HG03175 (cell line): ENCODE results near the gene TNFSF4.
"Not testable (repeated sequence)": the region's sequence is repeated elsewhere in the genome, so short reads cannot be mapped to it uniquely, and the experiment has no call there.

ENCODE experiments used
- ATAC-seq: cut with Tn5 transposase; IDR thresholded peaks from one replicate; pipeline ENCODE4 v1.9.1; 2021; ENCODE audit warnings: mild to moderate bottlenecking, moderate library complexity; ENCODE audit not compliant: unreplicated experiment

TNFSF4 gene

GRCh38 chr1:173168941-173169340 lies 38.2 kb downstream of the TNFSF4 start:
- ATAC-seq = no peak

DNA sequence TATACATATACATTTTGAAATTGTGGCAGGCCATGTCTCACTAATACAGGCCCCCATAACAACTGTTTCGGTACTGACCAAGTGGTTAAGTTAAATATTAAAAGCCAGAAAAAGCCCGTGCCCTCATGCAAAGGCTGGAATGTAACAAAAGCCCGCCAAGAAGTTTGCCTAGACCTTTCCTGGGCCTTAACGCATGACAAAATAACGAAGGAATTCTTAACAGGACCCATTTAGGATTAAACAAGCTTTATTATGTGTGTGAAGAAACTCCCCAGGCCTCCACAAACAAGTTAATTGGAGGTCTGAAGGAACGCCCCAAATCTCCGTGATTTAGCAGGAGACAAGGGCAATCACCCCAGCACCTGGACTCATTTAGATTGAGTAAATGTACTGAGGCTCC lies 42.4 kb downstream of the TNFSF4 start:
- no peak for ATAC-seq

GRCh38 chr1:173164178-173164577 lies 43.0 kb downstream of the TNFSF4 start:
- no peak for ATAC-seq

- ATAC-seq = no peak
Observed at GRCh38 chr1:173163222-173163621, 43.9 kb downstream of the TNFSF4 start.

- no peak for ATAC-seq
Observed at GRCh38 chr1:173162601-173163000, 44.5 kb downstream of the TNFSF4 start.

DNA sequence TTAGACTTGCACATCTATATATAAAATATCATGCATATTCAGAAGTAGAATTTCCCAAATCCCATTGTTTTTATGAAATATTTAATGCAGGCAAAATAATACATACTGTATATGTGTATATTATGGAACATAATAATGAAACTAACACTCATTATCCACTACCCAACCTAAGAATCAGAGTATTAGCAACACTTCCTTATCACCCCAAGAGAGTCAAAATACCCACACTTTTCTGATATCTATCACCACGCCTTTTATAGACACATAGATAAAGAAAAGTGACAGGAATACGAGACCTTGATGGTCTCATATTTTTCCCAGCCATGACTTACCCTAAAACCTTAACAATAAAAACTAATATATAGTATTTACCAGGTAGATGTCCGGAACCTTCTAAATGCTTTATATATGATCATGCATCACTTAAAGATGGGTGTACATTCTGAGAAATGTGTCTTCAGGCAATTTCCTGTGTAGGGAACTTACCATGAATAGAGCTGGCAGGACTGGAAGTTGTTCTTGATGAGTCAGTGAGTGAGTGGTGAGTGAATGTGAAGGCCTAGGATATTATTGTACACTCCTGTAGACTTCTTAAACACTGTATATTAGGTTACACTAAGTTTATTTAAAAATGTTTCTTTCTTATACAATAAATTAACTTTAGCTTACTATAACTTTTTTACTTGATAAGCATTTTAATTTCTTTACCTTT lies 45.5 kb downstream of the TNFSF4 start:
- no peak for ATAC-seq

DNA sequence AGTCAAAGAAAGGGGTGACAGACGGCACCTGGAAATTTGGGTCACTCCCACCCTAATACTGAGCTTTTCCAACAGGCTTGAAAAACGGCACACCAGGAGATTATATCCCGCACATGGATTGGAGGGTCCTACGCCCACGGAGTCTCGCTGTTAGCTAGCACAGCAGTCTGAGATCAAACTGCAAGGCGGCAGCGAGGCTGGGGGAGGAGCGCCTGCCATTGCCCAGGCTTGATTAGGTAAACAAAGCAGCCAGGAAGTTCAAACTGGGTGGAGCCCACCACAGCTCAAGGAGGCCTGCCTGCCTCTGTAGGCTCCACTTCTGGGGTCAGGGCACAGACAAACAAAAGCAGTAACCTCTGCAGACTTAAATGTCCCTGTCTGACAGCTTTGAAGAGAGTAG lies 53.2 kb downstream of the TNFSF4 start:
- ATAC-seq = not testable (repeated sequence)

- no peak for ATAC-seq
Observed at GRCh38 chr1:173153503-173153902, 53.6 kb downstream of the TNFSF4 start.

DNA sequence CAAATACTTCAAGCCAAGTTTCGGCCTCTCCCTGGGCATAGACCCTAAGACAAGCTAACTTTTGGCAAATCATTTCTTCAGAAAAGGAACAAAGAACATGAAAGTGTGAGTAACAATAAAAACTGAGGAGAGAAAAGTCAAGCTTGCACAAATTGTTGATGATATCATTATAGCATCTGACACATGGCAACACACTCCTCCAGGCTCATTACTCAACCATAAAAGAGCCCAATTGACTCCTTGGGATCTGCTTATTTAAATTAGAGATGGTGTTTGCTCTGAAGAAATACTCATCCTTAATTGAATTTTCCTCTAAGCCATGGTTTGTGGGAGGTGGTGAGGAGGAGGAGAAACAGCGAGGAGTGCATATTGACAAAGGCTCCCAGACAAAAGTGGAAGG lies 54.5 kb downstream of the TNFSF4 start:
- no peak for ATAC-seq

DNA sequence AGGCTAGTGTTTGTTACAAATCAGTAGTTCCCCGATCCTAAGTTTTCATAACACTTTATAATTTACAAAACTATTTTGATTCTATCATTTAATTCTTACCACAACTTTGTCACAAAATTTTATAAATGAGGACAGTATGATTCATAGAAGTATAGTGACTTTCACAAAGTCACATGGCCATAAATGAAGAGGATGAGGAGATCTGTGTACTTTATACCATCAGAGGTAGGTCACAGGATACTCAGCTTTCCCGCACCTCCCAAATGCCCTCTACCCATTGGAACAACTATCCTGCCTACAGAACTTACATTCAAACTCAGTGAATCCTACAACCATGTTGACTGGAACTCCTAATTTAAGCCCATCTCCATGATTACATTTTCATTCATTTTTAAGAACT lies 56.3 kb downstream of the TNFSF4 start:
- no peak for ATAC-seq

GRCh38 chr1:173149887-173150286 lies 57.2 kb downstream of the TNFSF4 start:
- no peak for ATAC-seq

DNA sequence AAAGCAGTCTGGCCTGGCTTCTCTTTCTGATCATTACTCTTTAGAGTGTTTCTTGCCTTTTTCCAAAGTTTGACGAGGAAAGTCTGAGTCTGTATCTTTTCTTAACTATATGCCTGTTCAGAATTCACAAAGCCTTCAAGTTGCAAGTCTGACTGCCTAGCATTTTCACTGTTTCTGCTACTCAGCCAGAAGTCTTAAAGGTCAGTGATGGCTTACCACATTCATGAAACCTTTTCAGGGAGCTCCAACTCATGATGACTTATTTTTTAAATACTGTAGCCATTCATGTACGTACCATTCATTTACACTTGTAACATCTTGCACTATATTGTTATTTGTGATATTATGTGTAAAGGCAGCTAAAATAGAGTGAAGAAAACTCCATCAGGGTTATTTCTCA lies 58.2 kb downstream of the TNFSF4 start:
- no peak for ATAC-seq

DNA sequence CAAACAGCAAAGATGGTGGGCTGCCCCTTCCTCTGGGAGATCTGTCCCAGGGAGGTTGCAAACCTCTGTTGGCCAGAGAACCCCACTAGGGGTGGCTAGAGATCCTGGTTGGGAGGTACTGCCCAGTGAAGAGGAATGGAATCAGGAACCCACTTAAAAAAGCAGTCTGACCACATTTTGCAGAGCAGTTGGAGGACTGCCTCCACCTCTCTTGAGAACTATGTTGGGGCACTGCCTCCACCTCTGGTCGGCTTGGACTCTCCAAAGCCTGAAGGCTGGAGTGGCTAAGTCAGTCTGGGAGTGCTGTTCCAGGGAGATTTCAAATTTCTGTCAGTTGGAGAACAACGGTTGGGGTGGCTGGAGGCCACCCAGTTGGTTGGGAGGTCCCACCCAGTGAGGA lies 58.6 kb downstream of the TNFSF4 start:
- ATAC-seq = no peak

DNA sequence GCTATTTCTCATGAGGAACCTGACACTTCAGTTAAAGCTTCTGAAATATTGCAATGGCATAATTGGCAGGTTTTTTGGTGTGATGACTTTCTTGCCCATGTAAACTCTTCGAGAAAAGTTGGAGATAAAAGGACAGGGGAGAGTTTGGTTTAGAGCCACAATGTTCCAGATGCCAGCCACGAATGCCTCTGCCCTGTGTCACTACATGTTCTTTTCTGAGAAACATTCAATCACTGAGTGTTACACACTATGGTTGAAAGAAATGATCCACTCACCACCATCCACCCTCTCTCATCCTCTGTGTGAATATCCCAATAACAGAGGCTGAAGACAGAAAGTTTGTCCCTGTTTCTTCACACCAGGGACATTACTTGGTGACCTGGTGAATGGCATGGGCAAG lies 66.4 kb downstream of the TNFSF4 start:
- no peak for ATAC-seq

DNA sequence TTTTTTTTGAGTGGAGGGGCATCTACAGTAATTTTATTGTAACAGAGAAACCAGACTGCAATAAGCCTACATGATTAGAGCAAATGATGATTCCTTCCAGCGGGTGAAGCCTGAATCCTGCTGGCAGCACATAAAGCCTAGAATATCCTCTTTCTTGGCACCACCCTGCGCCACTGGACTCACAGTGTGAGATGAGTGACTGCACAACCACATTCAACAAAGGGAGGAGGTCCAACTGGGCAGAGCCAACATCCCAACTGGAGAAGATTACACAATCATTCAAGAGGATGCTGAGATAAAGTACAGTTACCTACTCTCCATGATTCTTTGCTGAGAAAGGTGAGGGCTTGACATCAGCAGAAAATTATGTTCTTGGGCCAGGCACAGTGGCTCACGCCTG lies 67.4 kb downstream of the TNFSF4 start:
- ATAC-seq = no peak

GRCh38 chr1:173137107-173137706 lies 69.9 kb downstream of the TNFSF4 start:
- no peak for ATAC-seq

DNA sequence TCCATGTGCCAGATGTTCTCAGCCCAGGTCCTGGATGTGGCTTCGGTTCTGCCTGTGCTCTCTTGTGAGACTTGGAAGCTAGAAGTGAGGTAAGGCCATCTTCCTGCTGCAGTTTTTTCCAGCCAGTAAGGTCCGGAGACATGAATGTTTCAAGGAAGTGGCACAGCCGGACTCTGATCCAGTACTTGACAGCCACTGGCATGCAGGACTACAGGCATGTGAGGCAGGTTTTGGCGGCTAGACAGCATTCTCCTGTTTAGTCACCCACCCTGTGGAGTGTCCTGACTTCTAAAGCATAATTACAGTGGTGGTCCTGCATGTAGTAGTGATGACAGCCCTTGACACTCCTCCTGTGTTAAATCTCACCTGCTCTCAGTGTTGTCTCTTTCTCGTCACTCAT lies 72.3 kb downstream of the TNFSF4 start:
- ATAC-seq = no peak

DNA sequence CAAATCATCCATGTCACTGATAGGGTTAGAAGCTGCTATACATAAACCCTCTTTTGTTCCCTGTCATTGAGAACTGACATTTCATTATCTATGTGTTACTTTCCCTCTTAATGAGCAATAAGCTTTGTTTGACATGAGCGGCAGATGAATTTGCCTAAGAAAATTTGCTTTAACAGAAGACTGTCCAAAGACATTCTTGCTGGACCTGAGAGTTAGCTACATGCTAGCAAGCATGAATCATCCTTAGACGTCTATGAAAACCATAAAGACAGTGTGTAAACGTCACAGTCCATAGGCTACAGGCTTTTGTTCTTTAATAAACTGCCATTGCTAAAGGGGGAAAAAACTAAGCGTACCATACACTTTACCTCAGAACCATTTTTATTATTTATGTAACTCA lies 73.1 kb downstream of the TNFSF4 start:
- no peak for ATAC-seq
